Endothelial cell of umbilical vein (primary cell): Measurements from ENCODE around the gene GPRC6A.

Experiments used
- CTCF ChIP-seq, 2 donors: IDR thresholded peaks; 1 replicate in 1 of 2; 2 replicates in 1 of 2; pipeline ENCODE4 v1.5.1; 2011; ENCODE audit warnings: low read length in 2 of 2, mild to moderate bottlenecking in 2 of 2, moderate library complexity in 2 of 2, control low read depth in 1 of 2, inconsistent platforms in 1 of 2, low read depth in 1 of 2; ENCODE audit not compliant: insufficient read depth in 1 of 2; ENCODE audit errors: extremely low read depth in 1 of 2
- EZH2 ChIP-seq: IDR thresholded peaks from 2 replicates; pipeline ENCODE4 v1.6.1; 2012; ENCODE audit warnings: borderline replicate concordance, low read depth, mild to moderate bottlenecking, moderate library complexity, low read length, inconsistent platforms; ENCODE audit not compliant: severe bottlenecking
- FOS ChIP-seq: IDR thresholded peaks from 2 replicates; pipeline ENCODE4 v1.6.1; 2011; ENCODE audit warnings: mild to moderate bottlenecking, low read length, moderate library complexity, borderline replicate concordance; ENCODE audit not compliant: insufficient read depth
- JUN ChIP-seq: IDR thresholded peaks from 2 replicates; pipeline ENCODE4 v1.6.1; 2011; ENCODE audit warnings: borderline replicate concordance, low read depth; ENCODE audit not compliant: insufficient read length, insufficient read depth
- MAX ChIP-seq: IDR thresholded peaks from 2 replicates; pipeline ENCODE4 v1.6.1; 2011; ENCODE audit not compliant: insufficient read depth, insufficient read length
- POLR2A ChIP-seq: IDR thresholded peaks from 2 replicates; pipeline ENCODE4 v1.6.1; 2012; ENCODE audit warnings: low read depth, mild to moderate bottlenecking, control low read depth, low read length
- POLR2AphosphoS5 ChIP-seq: IDR thresholded peaks from 2 replicates; pipeline ENCODE4 v1.6.1; 2012; ENCODE audit warnings: low read depth, mild to moderate bottlenecking, control low read depth, low read length, moderate library complexity; ENCODE audit not compliant: insufficient read depth

GRCh38 chr6:116876107-116876506, 47.2 kb upstream of the GPRC6A start:
- TF ChIP-seq POLR2AphosphoS5 (no peak), CTCF (IDR thresholded peaks at IDR 0.05; ENCODE audit: extremely low read depth in 1 of 2, insufficient read depth in 1 of 2, low read depth in 1 of 2, low read length in 2 of 2) (no peak), POLR2A (no peak), FOS (no peak), EZH2 (no peak), MAX (no peak), JUN (no peak)
